UCSD-AML1 (cell line): ENCODE data around the gene DOCK1.
"Not testable (repeated sequence)": the region's sequence is repeated elsewhere in the genome, so short reads cannot be mapped to it uniquely, and the experiment has no call there.

Experiments
- DNase-seq: peaks from one replicate; lab custom pipeline; 2025; ENCODE audit not compliant: unreplicated experiment; lab: John Stamatoyannopoulos, UW

The DOCK1 gene

GRCh38 chr10:126902157-126902556 is 3.1 kb upstream of the DOCK1 start:
- DNase-seq = no peak

GRCh38 chr10:126903656-126904360 is 1.4 kb upstream of the DOCK1 start:
- DNase-seq = peak; percentile 52

GRCh38 chr10:126904516-126904817 is 761 bp upstream of the DOCK1 start:
- DNase-seq = peak; percentile 56

- DNase-seq = no peak
Observed at GRCh38 chr10:126905776-126906703, 812 bp downstream of the DOCK1 start.

GRCh38 chr10:126906704-126907422 is 1.6 kb downstream of the DOCK1 start:
- no peak for DNase-seq

GRCh38 chr10:126907423-126907970 is 2.3 kb downstream of the DOCK1 start:
- no peak for DNase-seq

GRCh38 chr10:126908225-126908624 is 3.0 kb downstream of the DOCK1 start:
- no peak for DNase-seq

- DNase-seq = no peak
Observed at GRCh38 chr10:126908729-126909128, 3.5 kb downstream of the DOCK1 start.

- no peak for DNase-seq
Observed at GRCh38 chr10:126909147-126909546, 3.9 kb downstream of the DOCK1 start.

GRCh38 chr10:126910196-126910595 is 5.0 kb downstream of the DOCK1 start:
- no peak for DNase-seq

GRCh38 chr10:126910798-126911197 is 5.6 kb downstream of the DOCK1 start:
- DNase-seq = no peak

- no peak for DNase-seq
Observed at GRCh38 chr10:126911301-126911700, 6.1 kb downstream of the DOCK1 start.

GRCh38 chr10:126913316-126913715 is 8.1 kb downstream of the DOCK1 start:
- DNase-seq = no peak

- DNase-seq = no peak
Observed at GRCh38 chr10:126914561-126914960, 9.3 kb downstream of the DOCK1 start.

GRCh38 chr10:126916952-126917351 is 11.7 kb downstream of the DOCK1 start:
- not testable (repeated sequence) for DNase-seq

GRCh38 chr10:126917375-126917774 is 12.1 kb downstream of the DOCK1 start:
- DNase-seq = no peak

- no peak for DNase-seq
Observed at GRCh38 chr10:126917975-126918908, 13.0 kb downstream of the DOCK1 start.

- no peak for DNase-seq
Observed at GRCh38 chr10:126919426-126919825, 14.2 kb downstream of the DOCK1 start.

- DNase-seq = no peak
Observed at GRCh38 chr10:126921162-126921561, 15.9 kb downstream of the DOCK1 start.

GRCh38 chr10:126921974-126922525 is 16.8 kb downstream of the DOCK1 start:
- DNase-seq = no peak
